Mucosa of rectum (tissue), 2 donors: ENCODE data around the gene SCARB1.

Source experiments
- H3K27ac ChIP-seq, 2 donors: one replicate each; pipeline ENCODE4 v1.7.0; 2013; ENCODE audit warnings: inconsistent platforms in 2 of 2, low read depth in 2 of 2, low read length in 2 of 2
- H3K27me3 ChIP-seq, 2 donors: one replicate each; pipeline ENCODE4 v1.7.0; 2013; ENCODE audit warnings: low read length in 2 of 2; ENCODE audit not compliant: control insufficient read depth in 2 of 2, insufficient read depth in 2 of 2
- H3K36me3 ChIP-seq, 2 donors: one replicate each; pipeline ENCODE4 v1.7.0; 2013; ENCODE audit warnings: low read length in 2 of 2; ENCODE audit not compliant: control insufficient read depth in 2 of 2, insufficient read depth in 2 of 2
- H3K4me1 ChIP-seq, 2 donors: one replicate each; pipeline ENCODE4 v1.7.0; 2013; ENCODE audit warnings: low read length in 2 of 2, mild to moderate bottlenecking in 1 of 2; ENCODE audit not compliant: control insufficient read depth in 2 of 2, insufficient read depth in 2 of 2
- H3K4me3 ChIP-seq, 2 donors: one replicate each; pipeline ENCODE4 v1.7.0; 2013; ENCODE audit warnings: low read length in 2 of 2
- H3K9ac ChIP-seq, 2 donors: one replicate each; pipeline ENCODE4 v1.7.0; 2013; ENCODE audit warnings: low read length in 2 of 2, low read depth in 1 of 2, mild to moderate bottlenecking in 1 of 2
- H3K9me3 ChIP-seq, 2 donors: one replicate each; pipeline ENCODE4 v1.7.0; 2013; ENCODE audit warnings: low read length in 2 of 2; ENCODE audit not compliant: control insufficient read depth in 2 of 2
- donor health status: healthy.
- donor health status: Normal muscosa, but diverticular disease.

Gene SCARB1

GRCh38 chr12:124766727-124767065, 97.0 kb downstream of the SCARB1 start:
- Histone ChIP-seq H3K27me3 (no peaks in the 10 kb centered on the region), H3K4me3 (no peak overlapping the region), H3K27ac (peak overlapping the region in 1 of 2 donors; percentile 13), H3K36me3 (no peaks in the 10 kb centered on the region), H3K9me3 (peaks cover 0 to 2% of the 10 kb centered on the region in 2 donors), H3K4me1 (peaks cover 7 to 10% of the 10 kb centered on the region in 2 donors), H3K9ac (no peak overlapping the region)

- Histone ChIP-seq H3K9ac (no peak overlapping the region), H3K9me3 (peaks cover 0 to 2% of the 10 kb centered on the region in 2 donors), H3K27me3 (no peaks in the 10 kb centered on the region), H3K4me1 (peaks cover 4 to 7% of the 10 kb centered on the region in 2 donors), H3K4me3 (no peak overlapping the region), H3K36me3 (no peaks in the 10 kb centered on the region), H3K27ac (peak overlapping the region; percentile 38 to 51)
Observed at GRCh38 chr12:124765581-124766489, 97.8 kb downstream of the SCARB1 start.

GRCh38 chr12:124764870-124765580, 98.6 kb downstream of the SCARB1 start:
- H3K27me3 ChIP-seq, result no peaks in the 10 kb centered on the region
- peaks cover 0 to 2% of the 10 kb centered on the region in 2 donors for H3K9me3 ChIP-seq
- H3K4me1 ChIP-seq, result peaks cover 4 to 7% of the 10 kb centered on the region in 2 donors
- H3K36me3 ChIP-seq, result no peaks in the 10 kb centered on the region
- H3K4me3 ChIP-seq, result no peak overlapping the region
- H3K9ac ChIP-seq, result no peak overlapping the region
- H3K27ac ChIP-seq, result peak overlapping the region; percentile 38 to 51

GRCh38 chr12:124764451-124764850, 99.2 kb downstream of the SCARB1 start:
- Histone ChIP-seq H3K4me3 (no peak overlapping the region), H3K27ac (peak overlapping the region; percentile 29 to 38)

GRCh38 chr12:124763594-124763979, 100.1 kb downstream of the SCARB1 start:
- Histone ChIP-seq H3K27ac (no peak overlapping the region), H3K4me1 (peaks cover 4 to 7% of the 10 kb centered on the region in 2 donors), H3K27me3 (no peaks in the 10 kb centered on the region), H3K9me3 (peaks cover 0 to 2% of the 10 kb centered on the region in 2 donors), H3K4me3 (no peak overlapping the region), H3K9ac (no peak overlapping the region), H3K36me3 (no peaks in the 10 kb centered on the region)

More at GRCh38 chr12:124764451-124764850, 99.2 kb downstream of the SCARB1 start:
- Histone ChIP-seq H3K27me3 (no peaks in the 10 kb centered on the region), H3K36me3 (no peaks in the 10 kb centered on the region), H3K4me1 (peaks cover 4 to 7% of the 10 kb centered on the region in 2 donors), H3K9me3 (peaks cover 0 to 2% of the 10 kb centered on the region in 2 donors), H3K9ac (no peak overlapping the region)

- H3K9ac ChIP-seq, result no peak overlapping the region
- no peak overlapping the region for H3K27ac ChIP-seq
- no peak overlapping the region for H3K4me3 ChIP-seq
- H3K9me3 ChIP-seq, result peaks cover 0 to 2% of the 10 kb centered on the region in 2 donors
- H3K4me1 ChIP-seq, result peaks cover 4 to 7% of the 10 kb centered on the region in 2 donors
- no peaks in the 10 kb centered on the region for H3K27me3 ChIP-seq
- no peaks in the 10 kb centered on the region for H3K36me3 ChIP-seq
Observed at GRCh38 chr12:124762791-124763593, 100.7 kb downstream of the SCARB1 start.

- H3K4me1 ChIP-seq, result peaks cover 4 to 7% of the 10 kb centered on the region in 2 donors
- peaks cover 0 to 2% of the 10 kb centered on the region in 2 donors for H3K9me3 ChIP-seq
- H3K27ac ChIP-seq, result no peak overlapping the region
- H3K4me3 ChIP-seq, result no peak overlapping the region
- no peak overlapping the region for H3K9ac ChIP-seq
- no peaks in the 10 kb centered on the region for H3K36me3 ChIP-seq
- H3K27me3 ChIP-seq, result no peaks in the 10 kb centered on the region
Observed at GRCh38 chr12:124762384-124762783, 101.3 kb downstream of the SCARB1 start.

GRCh38 chr12:124761871-124762270, 101.8 kb downstream of the SCARB1 start:
- no peak overlapping the region for H3K27ac ChIP-seq
- no peak overlapping the region for H3K9ac ChIP-seq
- peaks cover 2 to 4% of the 10 kb centered on the region in 2 donors for H3K4me1 ChIP-seq

GRCh38 chr12:124761056-124761455, 102.6 kb downstream of the SCARB1 start:
- H3K4me1 ChIP-seq, result peaks cover 0 to 4% of the 10 kb centered on the region in 2 donors
- no peak overlapping the region for H3K4me3 ChIP-seq
- H3K27ac ChIP-seq, result no peak overlapping the region
- peaks cover 0 to 2% of the 10 kb centered on the region in 2 donors for H3K9me3 ChIP-seq
- H3K9ac ChIP-seq, result no peak overlapping the region
- no peaks in the 10 kb centered on the region for H3K27me3 ChIP-seq
- no peaks in the 10 kb centered on the region for H3K36me3 ChIP-seq

More at GRCh38 chr12:124761871-124762270, 101.8 kb downstream of the SCARB1 start:
- H3K9me3 ChIP-seq, result peaks cover 0 to 2% of the 10 kb centered on the region in 2 donors
- no peaks in the 10 kb centered on the region for H3K27me3 ChIP-seq
- H3K4me3 ChIP-seq, result no peak overlapping the region
- H3K36me3 ChIP-seq, result no peaks in the 10 kb centered on the region
